ENCODE measurements around the gene SDHB. TPM values are rescaled to one million over a fixed set of nuclear protein-coding genes. Genes with fewer than 3 reads are reported as not detected.

SDHB gene
- total RNA-seq, 2 donors from 2014 or later = 224 to 263 TPM

GRCh38 chr1:17021896-17022295 lies 31.9 kb downstream of the SDHB start:
- no peak for ATAC-seq
- intact Hi-C loops (cut with DNase I) = no loop called here
- DNase-seq = no peak

GRCh38 chr1:17020502-17020901 lies 33.3 kb downstream of the SDHB start:
- intact Hi-C loops (cut with DNase I) = no loop called here
- DNase-seq (no peak), ATAC-seq (no peak)

- no peak for DNase-seq
- intact Hi-C loops (cut with DNase I) = no loop called here
- ATAC-seq = no peak
Measured at GRCh38 chr1:17018849-17019248, 35.0 kb downstream of the SDHB start.

GRCh38 chr1:17017435-17017834 lies 36.4 kb downstream of the SDHB start:
- ATAC-seq (no peak), DNase-seq (no peak)
- intact Hi-C loops (cut with DNase I) = no loop called here

GRCh38 chr1:17016317-17016661 lies 37.5 kb downstream of the SDHB start:
- ATAC-seq = no peak
- intact Hi-C loops (cut with DNase I) = no loop called here
- no peak for DNase-seq

GRCh38 chr1:17014671-17015567 lies 38.9 kb downstream of the SDHB start:
- DNase-seq (no peak), ATAC-seq (no peak)
- intact Hi-C loops (cut with DNase I) = no loop called here

GRCh38 chr1:17013491-17014320 lies 40.1 kb downstream of the SDHB start:
- intact Hi-C loops (cut with DNase I) = no loop called here
- no peak for ATAC-seq
- no peak for DNase-seq

GRCh38 chr1:17012775-17013490 lies 40.9 kb downstream of the SDHB start:
- ATAC-seq (no peak), DNase-seq (no peak)
- intact Hi-C loops (cut with DNase I) = no loop called here

- ATAC-seq (peak; percentile 94 to 95), DNase-seq (peak; percentile 83)
- intact Hi-C loops (cut with DNase I) = no loop called here
Measured at GRCh38 chr1:17011439-17012307, 42.2 kb downstream of the SDHB start, which contains the start of gene ATP13A2. Gene ATP13A2, minus strand, starts transcription at chr1:17011928. Its CDS starts 190 bp downstream, at chr1:17011738.

GRCh38 chr1:17011092-17011438 lies 42.8 kb downstream of the SDHB start:
- no peak for ATAC-seq

GRCh38 chr1:17009706-17010105 lies 44.1 kb downstream of the SDHB start:
- DNase-seq = no peak
- intact Hi-C loops (cut with DNase I) = no loop called here
- peak in 1 of 2 donors; percentile 6 for ATAC-seq

More at GRCh38 chr1:17011092-17011438, 42.8 kb downstream of the SDHB start:
- intact Hi-C loops (cut with DNase I) = no loop called here
- DNase-seq = no peak

- DNase-seq = no peak
- intact Hi-C loops (cut with DNase I) = no loop called here
- ATAC-seq = no peak
Measured at GRCh38 chr1:17008208-17008855, 45.5 kb downstream of the SDHB start.

GRCh38 chr1:17007121-17007520 lies 46.7 kb downstream of the SDHB start:
- no peak for ATAC-seq
- no peak for DNase-seq
- intact Hi-C loops (cut with DNase I) = no loop called here

- intact Hi-C loops (cut with DNase I) = no loop called here
- DNase-seq = no peak
Measured at GRCh38 chr1:17005365-17005740, 48.5 kb downstream of the SDHB start.

GRCh38 chr1:17004466-17005364 lies 49.1 kb downstream of the SDHB start:
- ATAC-seq (no peak), DNase-seq (no peak)
- intact Hi-C loops (cut with DNase I) = no loop called here

More at GRCh38 chr1:17005365-17005740, 48.5 kb downstream of the SDHB start:
- no peak for ATAC-seq

GRCh38 chr1:17002524-17002902 lies 51.3 kb downstream of the SDHB start:
- ATAC-seq = no peak
- intact Hi-C loops (cut with DNase I) = no loop called here
- no peak for DNase-seq

- intact Hi-C loops (cut with DNase I) = no loop called here
- ATAC-seq (no peak), DNase-seq (no peak)
Measured at GRCh38 chr1:17001760-17002523, 51.9 kb downstream of the SDHB start.

Data from left cardiac atrium (tissue), 4 donors.